SH-SY5Y (cell line): ENCODE data around the gene CNOT4.

ENCODE experiments used
- GATA2 ChIP-seq: IDR thresholded peaks from 2 replicates; pipeline ENCODE4 v1.6.1; 2011; ENCODE audit warnings: mild to moderate bottlenecking, low read depth, low read length
- GATA3 ChIP-seq: IDR thresholded peaks from 2 replicates; pipeline ENCODE4 v1.6.1; 2011; ENCODE audit warnings: low read depth, mild to moderate bottlenecking, low read length, moderate library complexity

- TF ChIP-seq GATA3: no peak
- TF ChIP-seq GATA2: no peak
Measured at GRCh38 chr7:135558337-135558767, 48.5 kb upstream of the CNOT4 start.
